ENCODE measurements around the gene CEP112.

Gene CEP112

GRCh38 chr17:65586899-65587298 is 605.0 kb downstream of the CEP112 start:
- no peak overlapping the region for H3K27ac ChIP-seq
- TF ChIP-seq, protein P1, sequence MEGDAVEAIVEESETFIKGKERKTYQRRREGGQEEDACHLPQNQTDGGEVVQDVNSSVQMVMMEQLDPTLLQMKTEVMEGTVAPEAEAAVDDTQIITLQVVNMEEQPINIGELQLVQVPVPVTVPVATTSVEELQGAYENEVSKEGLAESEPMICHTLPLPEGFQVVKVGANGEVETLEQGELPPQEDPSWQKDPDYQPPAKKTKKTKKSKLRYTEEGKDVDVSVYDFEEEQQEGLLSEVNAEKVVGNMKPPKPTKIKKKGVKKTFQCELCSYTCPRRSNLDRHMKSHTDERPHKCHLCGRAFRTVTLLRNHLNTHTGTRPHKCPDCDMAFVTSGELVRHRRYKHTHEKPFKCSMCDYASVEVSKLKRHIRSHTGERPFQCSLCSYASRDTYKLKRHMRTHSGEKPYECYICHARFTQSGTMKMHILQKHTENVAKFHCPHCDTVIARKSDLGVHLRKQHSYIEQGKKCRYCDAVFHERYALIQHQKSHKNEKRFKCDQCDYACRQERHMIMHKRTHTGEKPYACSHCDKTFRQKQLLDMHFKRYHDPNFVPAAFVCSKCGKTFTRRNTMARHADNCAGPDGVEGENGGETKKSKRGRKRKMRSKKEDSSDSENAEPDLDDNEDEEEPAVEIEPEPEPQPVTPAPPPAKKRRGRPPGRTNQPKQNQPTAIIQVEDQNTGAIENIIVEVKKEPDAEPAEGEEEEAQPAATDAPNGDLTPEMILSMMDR (IDR thresholded peaks at IDR 0.05): no peak
- no peak for TF ChIP-seq ZFX (IDR thresholded peaks at IDR 0.05; ENCODE audit: borderline replicate concordance)
